BE2C (cell line): ENCODE data around the gene GNAQ.

Experiments
- DNase-seq: peaks from one replicate; pipeline ENCODE4 v3.0.0-alpha.2; 2020
- H3K27me3 ChIP-seq: fragments of 250-450 bp; sonication (Bioruptor Pico); 2 replicates; pipeline ENCODE4 v1.5.1; 2020; ENCODE audit warnings: mild to moderate bottlenecking
- H3K36me3 ChIP-seq: fragments of 250-450 bp; sonication (Bioruptor Pico); 2 replicates; pipeline ENCODE4 v1.5.1; 2020; ENCODE audit warnings: mild to moderate bottlenecking
- H3K4me1 ChIP-seq: fragments of 250-450 bp; sonication (Bioruptor Pico); 2 replicates; pipeline ENCODE4 v1.5.1; 2020
- H3K4me3 ChIP-seq: 2 replicates; pipeline ENCODE4 v1.5.1; 2011; ENCODE audit warnings: low read depth, low read length
- H3K9me3 ChIP-seq: fragments of 250-450 bp; sonication (Bioruptor Pico); 2 replicates; pipeline ENCODE4 v1.5.1; 2020
- CTCF ChIP-seq: IDR thresholded peaks from 2 replicates; pipeline ENCODE4 v1.5.1; 2012; ENCODE audit warnings: mild to moderate bottlenecking, low read depth, low read length

Gene GNAQ

DNA sequence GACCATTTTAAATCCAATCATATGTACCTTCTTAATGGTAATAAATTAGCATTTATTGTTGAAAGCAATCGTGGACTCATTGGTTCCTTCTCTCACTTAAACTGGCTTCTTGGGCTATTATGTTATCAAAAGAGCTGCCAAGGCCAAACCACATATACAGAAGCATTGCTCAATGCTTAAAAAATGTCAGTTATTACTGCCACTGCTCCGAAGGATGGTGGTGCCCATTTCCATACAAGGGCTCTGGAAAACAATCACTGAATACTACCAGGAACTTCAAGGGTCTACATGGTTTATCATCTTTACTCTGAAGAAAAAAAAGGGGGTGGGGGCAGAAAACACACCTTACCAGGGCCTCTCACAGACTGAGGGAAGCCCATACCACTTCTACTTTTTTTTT, 104.3 kb downstream of the GNAQ start:
- H3K4me1 ChIP-seq, result peaks cover 24% of the 10 kb centered on the region
- TF ChIP-seq CTCF, result no peak
- no peak overlapping the region for H3K4me3 ChIP-seq
- H3K36me3 ChIP-seq, result no peaks in the 10 kb centered on the region; the same call in 1 of the 2 replicates
- no peaks in the 10 kb centered on the region for H3K9me3 ChIP-seq
- DNase-seq, result no peak
- no peaks in the 10 kb centered on the region for H3K27me3 ChIP-seq

- H3K9me3 ChIP-seq, result no peaks in the 10 kb centered on the region
- no peak for DNase-seq
- H3K4me3 ChIP-seq, result no peak overlapping the region
- no peaks in the 10 kb centered on the region for H3K27me3 ChIP-seq
- H3K4me1 ChIP-seq, result peaks cover 27% of the 10 kb centered on the region
- no peak for TF ChIP-seq CTCF
- no peaks in the 10 kb centered on the region; the same call in 1 of the 2 replicates for H3K36me3 ChIP-seq
Measured at GRCh38 chr9:77926371-77926878, 105.2 kb downstream of the GNAQ start.

DNA sequence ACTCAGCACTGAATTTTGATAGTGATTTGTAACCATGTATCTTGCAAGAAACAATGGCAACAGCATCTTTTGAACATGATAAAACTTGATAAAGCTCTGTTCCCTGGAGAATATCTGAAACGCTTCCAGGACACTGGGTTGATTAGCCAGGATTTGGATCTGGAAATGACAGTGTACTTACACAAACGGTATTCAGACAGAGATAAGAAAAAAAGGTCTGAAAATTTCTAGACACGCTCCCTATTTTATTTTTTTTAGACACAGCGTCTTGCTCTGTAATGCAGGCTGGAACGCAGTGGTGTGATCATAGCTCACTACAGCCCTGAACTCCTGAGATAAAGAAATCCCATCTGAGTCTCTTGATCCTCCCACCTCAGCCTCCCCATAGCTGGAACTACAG, 109.0 kb downstream of the GNAQ start:
- Histone ChIP-seq H3K36me3 (peaks cover 2% of the 10 kb centered on the region; the same call in 1 of the 2 replicates), H3K27me3 (no peaks in the 10 kb centered on the region), H3K9me3 (no peaks in the 10 kb centered on the region), H3K4me3 (no peak overlapping the region), H3K4me1 (peaks cover 21% of the 10 kb centered on the region)
- TF ChIP-seq CTCF, result no peak
- DNase-seq, result no peak

DNA sequence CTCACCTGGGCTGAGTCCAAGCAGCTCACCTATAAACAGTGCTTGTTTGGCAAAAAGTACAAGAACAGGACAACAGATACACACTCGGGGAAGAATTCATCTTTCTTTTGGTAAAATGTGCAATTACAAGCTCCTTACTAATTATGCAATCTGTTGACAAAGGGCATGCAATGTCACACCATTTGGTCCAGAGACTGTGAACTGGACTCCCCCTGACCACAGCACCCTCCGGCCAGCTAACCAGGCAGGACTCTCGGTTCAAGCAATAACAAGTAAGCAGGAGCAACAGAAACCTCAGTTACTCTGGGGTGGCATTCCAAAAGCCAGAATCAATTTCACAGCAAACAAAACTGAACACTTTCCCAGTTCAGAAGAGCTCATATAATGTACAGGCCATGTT, 113.8 kb downstream of the GNAQ start:
- TF ChIP-seq CTCF, result no peak
- Histone ChIP-seq H3K4me1 (peaks cover 10% of the 10 kb centered on the region), H3K27me3 (no peaks in the 10 kb centered on the region), H3K9me3 (no peaks in the 10 kb centered on the region), H3K4me3 (no peak overlapping the region), H3K36me3 (peaks cover 2% of the 10 kb centered on the region; the same call in 1 of the 2 replicates)
- no peak for DNase-seq

DNA sequence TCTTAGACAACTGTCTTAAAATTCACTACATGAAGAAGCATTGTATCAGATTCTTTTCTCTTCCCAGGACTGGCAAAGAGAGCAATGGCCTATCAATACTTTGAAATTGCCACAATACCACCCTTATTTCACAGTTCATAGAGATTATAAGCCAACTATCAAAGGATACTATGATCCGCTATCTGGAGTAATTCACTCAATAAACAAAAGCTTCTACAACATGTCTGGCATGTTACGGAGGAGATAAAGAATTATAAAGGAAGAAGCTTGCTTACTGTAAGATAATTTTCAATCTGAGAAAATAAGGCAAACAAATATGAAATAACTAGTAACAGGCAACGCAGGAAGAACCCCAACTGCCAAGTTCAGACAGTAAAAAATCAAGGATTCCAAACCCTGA, 114.8 kb downstream of the GNAQ start:
- Histone ChIP-seq H3K27me3 (no peaks in the 10 kb centered on the region), H3K4me3 (no peak overlapping the region), H3K4me1 (peaks cover 3% of the 10 kb centered on the region; the same call in 1 of the 2 replicates), H3K9me3 (no peaks in the 10 kb centered on the region), H3K36me3 (peaks cover 2% of the 10 kb centered on the region; the same call in 1 of the 2 replicates)
- TF ChIP-seq CTCF, result no peak
- DNase-seq, result no peak

DNA sequence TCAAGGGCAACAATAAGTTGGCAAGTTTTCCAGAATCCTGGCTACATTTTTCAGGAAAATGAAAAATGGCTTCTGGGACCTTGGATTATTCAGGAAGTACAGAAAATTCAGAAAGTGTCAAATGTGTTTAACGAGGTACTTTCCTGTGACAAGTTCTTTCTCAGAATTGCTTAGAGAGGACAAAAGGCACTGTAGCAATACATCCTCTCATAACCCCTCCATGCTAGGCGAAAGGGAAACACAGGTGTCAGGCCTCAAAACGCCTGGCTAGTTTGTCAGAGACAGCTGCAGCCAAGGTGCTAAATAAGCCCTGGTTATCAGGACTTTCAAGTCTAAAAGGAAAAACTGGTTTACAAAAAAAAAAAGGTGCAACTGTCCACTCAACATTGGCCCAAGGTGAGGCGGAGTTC, 115.2 kb downstream of the GNAQ start:
- no peak for TF ChIP-seq CTCF
- H3K4me3 ChIP-seq, result no peak overlapping the region
- no peaks in the 10 kb centered on the region for H3K27me3 ChIP-seq
- no peak for DNase-seq
- no peaks in the 10 kb centered on the region for H3K9me3 ChIP-seq
- H3K4me1 ChIP-seq, result peaks cover 3% of the 10 kb centered on the region; the same call in 1 of the 2 replicates
- peaks cover 2% of the 10 kb centered on the region; the same call in 1 of the 2 replicates for H3K36me3 ChIP-seq
